Measurements from ENCODE around the gene ERFL. TPM values are rescaled to one million over a fixed set of nuclear protein-coding genes. Genes with fewer than 3 reads are reported as not detected.
A peak's percentile ranks its signal among the peaks of the same experiment; 100 is the strongest.

Gene ERFL
- total RNA-seq = not detected
- long read RNA-seq = 0 reads

DNA sequence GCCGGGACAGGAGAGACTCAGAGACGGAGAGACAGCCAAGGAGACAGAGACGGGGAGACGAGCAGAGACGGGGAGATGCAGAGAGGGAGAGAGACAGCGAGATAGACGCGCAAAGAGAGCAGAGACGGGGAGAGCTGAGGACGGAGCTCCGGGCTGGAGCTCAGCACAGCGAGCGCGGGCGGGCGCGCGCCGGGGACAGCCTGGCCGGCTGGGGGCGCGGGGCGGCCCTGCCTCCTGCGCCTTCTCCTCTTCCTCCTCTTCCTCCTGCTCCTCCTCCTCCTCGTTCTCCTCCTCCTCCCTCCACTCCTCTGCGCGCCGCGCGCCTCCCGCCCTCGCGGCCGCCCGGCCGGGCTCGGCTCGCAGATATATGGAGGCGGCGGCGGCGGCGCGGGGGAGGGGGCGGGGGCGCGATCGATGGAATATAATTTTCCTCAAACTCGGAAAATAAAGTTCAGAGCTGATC is at the start of gene ERFL:
Gene ERFL (minus strand): TSS at position 229 of the 463 bp plus-strand sequence. CDS start 15,530 bp downstream, outside the sequence.
- no peak within 1 kb of the TSS for H3K27ac ChIP-seq (replicated peaks)
- H3K9me3 ChIP-seq (replicated peaks) = no peaks in the 10 kb centered on the region
- H3K4me1 ChIP-seq = peaks cover 24% of the 10 kb centered on the region
- H3K27me3 ChIP-seq (ENCODE audit: low read depth) = peaks cover 98% of the 10 kb centered on the region
- H3K4me3 ChIP-seq = peak within 1 kb of the TSS; percentile 63
- TF ChIP-seq, protein P1, sequence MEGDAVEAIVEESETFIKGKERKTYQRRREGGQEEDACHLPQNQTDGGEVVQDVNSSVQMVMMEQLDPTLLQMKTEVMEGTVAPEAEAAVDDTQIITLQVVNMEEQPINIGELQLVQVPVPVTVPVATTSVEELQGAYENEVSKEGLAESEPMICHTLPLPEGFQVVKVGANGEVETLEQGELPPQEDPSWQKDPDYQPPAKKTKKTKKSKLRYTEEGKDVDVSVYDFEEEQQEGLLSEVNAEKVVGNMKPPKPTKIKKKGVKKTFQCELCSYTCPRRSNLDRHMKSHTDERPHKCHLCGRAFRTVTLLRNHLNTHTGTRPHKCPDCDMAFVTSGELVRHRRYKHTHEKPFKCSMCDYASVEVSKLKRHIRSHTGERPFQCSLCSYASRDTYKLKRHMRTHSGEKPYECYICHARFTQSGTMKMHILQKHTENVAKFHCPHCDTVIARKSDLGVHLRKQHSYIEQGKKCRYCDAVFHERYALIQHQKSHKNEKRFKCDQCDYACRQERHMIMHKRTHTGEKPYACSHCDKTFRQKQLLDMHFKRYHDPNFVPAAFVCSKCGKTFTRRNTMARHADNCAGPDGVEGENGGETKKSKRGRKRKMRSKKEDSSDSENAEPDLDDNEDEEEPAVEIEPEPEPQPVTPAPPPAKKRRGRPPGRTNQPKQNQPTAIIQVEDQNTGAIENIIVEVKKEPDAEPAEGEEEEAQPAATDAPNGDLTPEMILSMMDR (IDR thresholded peaks at IDR 0.05; ENCODE audit: borderline replicate concordance) = no peak
- no peak for DNase-seq
- H3K36me3 ChIP-seq = no peaks in the 10 kb centered on the region
- intact Hi-C loops (cut with micrococcal nuclease) = no loop called here

DNA sequence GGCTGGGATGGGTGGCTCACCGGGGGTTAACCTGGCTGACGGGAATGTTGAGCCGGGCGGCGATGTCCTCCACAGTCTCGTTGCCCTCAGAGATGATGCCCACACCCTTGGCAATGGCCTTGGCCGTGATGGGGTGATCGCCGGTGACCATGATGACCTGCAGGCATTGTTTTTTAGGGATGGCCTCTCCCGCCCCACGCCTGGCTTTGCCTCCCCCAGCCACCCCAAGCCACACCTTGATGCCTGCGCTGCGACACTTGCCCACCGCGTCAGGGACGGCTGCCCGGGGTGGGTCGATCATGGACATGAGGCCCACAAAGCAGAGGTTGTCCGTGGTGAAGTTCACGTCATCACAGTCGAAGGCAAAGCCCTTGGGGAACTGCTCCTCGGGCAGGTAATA is 49.7 kb upstream of the ERFL start:
- H3K27me3 ChIP-seq (ENCODE audit: low read depth) = peaks cover 14% of the 10 kb centered on the region
- H3K36me3 ChIP-seq = peaks cover 58% of the 10 kb centered on the region
- H3K4me3 ChIP-seq = no peak overlapping the region
- H3K27ac ChIP-seq (replicated peaks) = no peak overlapping the region
- no peak for DNase-seq
- H3K9me3 ChIP-seq (replicated peaks) = no peaks in the 10 kb centered on the region
- TF ChIP-seq, protein P1 (IDR thresholded peaks at IDR 0.05; ENCODE audit: borderline replicate concordance) = no peak
- peaks cover 21% of the 10 kb centered on the region for H3K4me1 ChIP-seq
- intact Hi-C loops (cut with micrococcal nuclease) = no loop called here

DNA sequence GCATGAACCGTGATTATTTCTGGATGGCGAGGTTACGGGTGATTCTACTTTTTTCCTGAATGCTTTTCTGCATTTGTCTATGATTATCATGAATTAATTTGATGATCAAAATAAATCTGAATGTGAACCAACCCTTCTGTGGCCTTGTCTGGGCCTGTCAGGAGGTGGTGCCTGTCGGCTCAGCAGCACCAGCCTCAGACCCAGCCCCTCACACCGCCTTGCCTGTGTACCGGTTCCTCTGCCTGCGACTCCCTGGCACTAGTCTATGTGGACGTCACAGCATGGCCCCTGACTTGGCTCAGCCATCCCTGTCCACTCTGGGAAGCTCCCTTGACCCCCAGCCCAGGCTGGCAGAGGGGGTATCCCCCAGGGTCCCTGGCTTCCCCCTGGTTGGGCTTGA is 46.4 kb upstream of the ERFL start:
- TF ChIP-seq, protein P1 (IDR thresholded peaks at IDR 0.05; ENCODE audit: borderline replicate concordance) = no peak
- Histone ChIP-seq H3K27ac (replicated peaks) (no peak overlapping the region), H3K4me3 (no peak overlapping the region), H3K36me3 (peaks cover 69% of the 10 kb centered on the region), H3K9me3 (replicated peaks) (no peaks in the 10 kb centered on the region), H3K27me3 (ENCODE audit: low read depth) (peaks cover 14% of the 10 kb centered on the region), H3K4me1 (peaks cover 14% of the 10 kb centered on the region)
- no peak for DNase-seq
- intact Hi-C loops (cut with micrococcal nuclease) = no loop called here

GRCh38 chr19:41971363-41971762 is 43.1 kb upstream of the ERFL start:
- no peaks in the 10 kb centered on the region for H3K4me1 ChIP-seq
- intact Hi-C loops (cut with micrococcal nuclease) = no loop called here
- H3K27me3 ChIP-seq (ENCODE audit: low read depth) = peaks cover 29% of the 10 kb centered on the region
- no peak for DNase-seq
- TF ChIP-seq, protein P1 (IDR thresholded peaks at IDR 0.05; ENCODE audit: borderline replicate concordance) = no peak
- no peak overlapping the region for H3K27ac ChIP-seq (replicated peaks)
- H3K4me3 ChIP-seq = no peak overlapping the region
- H3K9me3 ChIP-seq (replicated peaks) = no peaks in the 10 kb centered on the region
- H3K36me3 ChIP-seq = peaks cover 69% of the 10 kb centered on the region

GRCh38 chr19:41969772-41970458 is 41.7 kb upstream of the ERFL start:
- DNase-seq = no peak
- Histone ChIP-seq H3K27me3 (ENCODE audit: low read depth) (peaks cover 19% of the 10 kb centered on the region), H3K9me3 (replicated peaks) (no peaks in the 10 kb centered on the region), H3K4me3 (no peak overlapping the region), H3K36me3 (peaks cover 60% of the 10 kb centered on the region), H3K27ac (replicated peaks) (no peak overlapping the region), H3K4me1 (no peaks in the 10 kb centered on the region)
- intact Hi-C loops (cut with micrococcal nuclease) = no loop called here
- TF ChIP-seq, protein P1 (IDR thresholded peaks at IDR 0.05; ENCODE audit: borderline replicate concordance) = no peak
